HG03045 (cell line): ENCODE data around the gene CAPN5.

ENCODE experiments used
- ATAC-seq: cut with Tn5 transposase; IDR thresholded peaks from one replicate; pipeline ENCODE4 v1.9.1; 2021; ENCODE audit warnings: mild to moderate bottlenecking, moderate library complexity; ENCODE audit not compliant: unreplicated experiment

Gene CAPN5

GRCh38 chr11:77127920-77128691, 61.3 kb downstream of the CAPN5 start, which contains the start of gene MYO7A:
TSS of gene MYO7A (plus strand) at chr11:77128246. CDS start at chr11:77130635, 2,389 bp downstream.
- ATAC-seq: no peak

GRCh38 chr11:77129069-77129841, 62.5 kb downstream of the CAPN5 start:
- no peak for ATAC-seq

GRCh38 chr11:77129842-77130756, 63.3 kb downstream of the CAPN5 start:
- ATAC-seq: no peak

GRCh38 chr11:77130763-77131513, 64.2 kb downstream of the CAPN5 start:
- no peak for ATAC-seq

GRCh38 chr11:77131560-77131959, 64.8 kb downstream of the CAPN5 start:
- ATAC-seq: no peak

- no peak for ATAC-seq
These were observed 68.3 kb downstream of the CAPN5 start for GRCh38 chr11:77135069-77135468.

- no peak for ATAC-seq
These were observed 69.3 kb downstream of the CAPN5 start for GRCh38 chr11:77136074-77136473.

GRCh38 chr11:77136784-77137420, 70.1 kb downstream of the CAPN5 start:
- no peak for ATAC-seq

GRCh38 chr11:77137421-77137820, 70.7 kb downstream of the CAPN5 start:
- no peak for ATAC-seq

- no peak for ATAC-seq
These were observed 71.4 kb downstream of the CAPN5 start for GRCh38 chr11:77138106-77138649.

- ATAC-seq: no peak
These were observed 72.4 kb downstream of the CAPN5 start for GRCh38 chr11:77139201-77139600.

GRCh38 chr11:77140231-77140851, 73.6 kb downstream of the CAPN5 start:
- no peak for ATAC-seq

GRCh38 chr11:77141034-77141433, 74.3 kb downstream of the CAPN5 start:
- no peak for ATAC-seq

- no peak for ATAC-seq
These were observed 74.7 kb downstream of the CAPN5 start for GRCh38 chr11:77141475-77141874.

- no peak for ATAC-seq
These were observed 75.6 kb downstream of the CAPN5 start for GRCh38 chr11:77142091-77142975.

- ATAC-seq: no peak
These were observed 76.7 kb downstream of the CAPN5 start for GRCh38 chr11:77143405-77144020.

- no peak for ATAC-seq
These were observed 77.6 kb downstream of the CAPN5 start for GRCh38 chr11:77144196-77144856.
